ENCODE measurements around the gene RCBTB1. TPM values are rescaled to one million over a fixed set of nuclear protein-coding genes. Genes with fewer than 3 reads are reported as not detected.

Gene RCBTB1
- total and polyA plus RNA-seq, 2 donors (not counting 3 experiments of a cell fraction or from before 2014, with no cell fraction given): 12.1 to 23.8 TPM

DNA sequence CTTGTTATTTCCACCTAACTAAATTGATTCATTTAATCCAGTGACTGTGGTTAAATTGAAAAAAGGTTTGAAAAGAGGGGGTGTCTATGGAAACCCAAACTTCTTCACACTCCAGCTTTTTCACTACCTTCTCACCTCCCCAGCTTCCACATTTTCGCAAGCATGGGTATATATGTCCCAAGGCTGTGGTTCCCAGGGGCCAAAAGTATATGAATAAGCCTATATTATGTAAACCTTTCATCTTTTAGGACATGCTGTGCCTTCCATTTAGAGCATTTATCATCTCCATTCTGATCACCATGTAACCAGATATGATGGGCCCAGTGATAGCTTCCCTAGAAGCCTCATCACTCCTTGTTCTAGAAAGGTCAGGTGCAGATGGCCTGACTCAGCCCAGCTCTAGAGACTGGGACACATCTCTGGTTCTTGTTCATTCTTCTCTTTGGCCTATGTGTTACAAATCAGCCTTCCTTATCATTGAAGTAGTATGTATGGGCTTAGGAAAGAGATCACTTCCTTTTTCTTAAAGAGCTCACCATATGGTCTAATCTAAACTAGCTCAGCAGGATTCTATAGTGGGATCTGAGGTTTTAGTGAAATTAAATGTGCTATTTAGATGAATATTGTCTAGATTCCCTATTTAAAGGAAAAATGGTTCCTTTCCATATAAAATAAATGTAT lies 23.4 kb upstream of the RCBTB1 start:
- Histone ChIP-seq H3K9me1 (replicated peaks; ENCODE audit: control insufficient read depth, extremely low read depth, insufficient read depth, low read length) (no peaks in the 10 kb centered on the region), H3K36me3 (ENCODE audit: control insufficient read depth in 2 of 2, extremely low read depth in 1 of 2, insufficient read depth in 2 of 2, low read length in 2 of 2) (no peaks in the 10 kb centered on the region)
- dilution Hi-C loops (cut with MboI; ENCODE audit: extremely low pct_ligation_motif_present, low sequenced_read_pairs): no loop called here

More for the DNA sequence above, 23.4 kb upstream of the RCBTB1 start:
- no peaks in the 10 kb centered on the region for H3K9me3 ChIP-seq (replicated peaks; ENCODE audit: control insufficient read depth, insufficient read depth, low read length)
- no peaks in the 10 kb centered on the region for H3K27me3 ChIP-seq (ENCODE audit: control insufficient read depth in 2 of 2, insufficient read depth in 2 of 2, low read length in 2 of 2)
- intact Hi-C loops (cut with micrococcal nuclease): loop anchor here (5.0 kb wide), 2 partner anchors 511 to 841 kb away; no protein-coding TSS in a partner anchor
- H3K4me1 ChIP-seq (ENCODE audit: control insufficient read depth, extremely low read depth, insufficient read depth, low read length): no peaks in the 10 kb centered on the region
- no peak overlapping the region for H3K4me3 ChIP-seq (replicated peaks in 1 of 3; ENCODE audit: insufficient read depth in 1 of 3, low read depth in 1 of 3, low read length in 3 of 3)
- no peak overlapping the region for H3K9ac ChIP-seq (replicated peaks; ENCODE audit: extremely low read depth, insufficient read depth, low read length)
- DNase-seq (ENCODE audit: low read depth, low spot score): no peak
- H3K79me2 ChIP-seq (ENCODE audit: control insufficient read depth, insufficient read depth, low read length): no peaks in the 10 kb centered on the region
- no peak for FAIRE-seq
- no peak overlapping the region for H3K27ac ChIP-seq (ENCODE audit: insufficient read depth, low read depth, low read length)
- CTCF ChIA-PET: interaction anchor here (0.8 to 3.6 kb wide), 7 partner anchors 9 to 369 kb away, joined by 3 to 60 read pairs (median 8); partner anchors contain the start of gene ARL11
- POLR2A ChIA-PET: no interaction called here
- H4K20me1 ChIP-seq (replicated peaks; ENCODE audit: control insufficient read depth, extremely low read depth, insufficient read depth, low read length): no peaks in the 10 kb centered on the region
- H2AFZ ChIP-seq (ENCODE audit: low read depth, low read length): peak overlapping the region; percentile 54
- H3K4me2 ChIP-seq (ENCODE audit: insufficient read depth, low read length): no peak overlapping the region
- no TSS peak for BruUV-seq (replicated peaks)
- no peak for TF ChIP-seq FOS (IDR thresholded peaks at IDR 0.05; ENCODE audit: borderline replicate concordance, insufficient read depth, low read length)
- TF ChIP-seq, protein P1, sequence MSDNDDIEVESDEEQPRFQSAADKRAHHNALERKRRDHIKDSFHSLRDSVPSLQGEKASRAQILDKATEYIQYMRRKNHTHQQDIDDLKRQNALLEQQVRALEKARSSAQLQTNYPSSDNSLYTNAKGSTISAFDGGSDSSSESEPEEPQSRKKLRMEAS (IDR thresholded peaks at IDR 0.05; ENCODE audit: insufficient read depth, insufficient read length): no peak
- TF ChIP-seq, protein P2, sequence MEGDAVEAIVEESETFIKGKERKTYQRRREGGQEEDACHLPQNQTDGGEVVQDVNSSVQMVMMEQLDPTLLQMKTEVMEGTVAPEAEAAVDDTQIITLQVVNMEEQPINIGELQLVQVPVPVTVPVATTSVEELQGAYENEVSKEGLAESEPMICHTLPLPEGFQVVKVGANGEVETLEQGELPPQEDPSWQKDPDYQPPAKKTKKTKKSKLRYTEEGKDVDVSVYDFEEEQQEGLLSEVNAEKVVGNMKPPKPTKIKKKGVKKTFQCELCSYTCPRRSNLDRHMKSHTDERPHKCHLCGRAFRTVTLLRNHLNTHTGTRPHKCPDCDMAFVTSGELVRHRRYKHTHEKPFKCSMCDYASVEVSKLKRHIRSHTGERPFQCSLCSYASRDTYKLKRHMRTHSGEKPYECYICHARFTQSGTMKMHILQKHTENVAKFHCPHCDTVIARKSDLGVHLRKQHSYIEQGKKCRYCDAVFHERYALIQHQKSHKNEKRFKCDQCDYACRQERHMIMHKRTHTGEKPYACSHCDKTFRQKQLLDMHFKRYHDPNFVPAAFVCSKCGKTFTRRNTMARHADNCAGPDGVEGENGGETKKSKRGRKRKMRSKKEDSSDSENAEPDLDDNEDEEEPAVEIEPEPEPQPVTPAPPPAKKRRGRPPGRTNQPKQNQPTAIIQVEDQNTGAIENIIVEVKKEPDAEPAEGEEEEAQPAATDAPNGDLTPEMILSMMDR (IDR thresholded peaks at IDR 0.05; ENCODE audit: extremely low read depth in 1 of 2, insufficient read depth in 1 of 2, low read depth in 1 of 2, low read length in 2 of 2): no peak
- no peak for TF ChIP-seq POLR2A (IDR thresholded peaks at IDR 0.05; ENCODE audit: low read depth, low read length)
- no peak for TF ChIP-seq JUN (IDR thresholded peaks at IDR 0.05; ENCODE audit: borderline replicate concordance, insufficient read depth, insufficient read length, low read depth)
- no peak for TF ChIP-seq GATA2 (IDR thresholded peaks at IDR 0.05; ENCODE audit: insufficient read depth, insufficient read length, low read depth, low read length)
- no peak for TF ChIP-seq MYC (IDR thresholded peaks at IDR 0.05; ENCODE audit: low read depth, low read length)
- no peak for TF ChIP-seq POLR2AphosphoS5 (IDR thresholded peaks at IDR 0.05; ENCODE audit: insufficient read depth, low read depth, low read length)
- TF ChIP-seq EZH2 (IDR thresholded peaks at IDR 0.05; ENCODE audit: borderline replicate concordance, low read depth, low read length, severe bottlenecking): no peak
